AG09309 (cell line): Measurements from ENCODE around the gene FGF1.

Experiments
- DNase-seq: peaks from one replicate; pipeline ENCODE4 v3.0.0-alpha.2; 2010; ENCODE audit warnings: low read depth
- H3K4me3 ChIP-seq: 2 replicates; pipeline ENCODE4 v1.5.1; 2011; ENCODE audit warnings: mild to moderate bottlenecking, low read depth, low read length, moderate library complexity; ENCODE audit not compliant: control insufficient read depth
- TF ChIP-seq, protein P1 (sequence below): IDR thresholded peaks from 2 replicates; pipeline ENCODE4 v1.5.1; 2011; ENCODE audit warnings: mild to moderate bottlenecking, low read depth, low read length, inconsistent platforms; ENCODE audit not compliant: insufficient read depth, control insufficient read depth; ENCODE audit errors: missing control alignments

FGF1 gene

DNA sequence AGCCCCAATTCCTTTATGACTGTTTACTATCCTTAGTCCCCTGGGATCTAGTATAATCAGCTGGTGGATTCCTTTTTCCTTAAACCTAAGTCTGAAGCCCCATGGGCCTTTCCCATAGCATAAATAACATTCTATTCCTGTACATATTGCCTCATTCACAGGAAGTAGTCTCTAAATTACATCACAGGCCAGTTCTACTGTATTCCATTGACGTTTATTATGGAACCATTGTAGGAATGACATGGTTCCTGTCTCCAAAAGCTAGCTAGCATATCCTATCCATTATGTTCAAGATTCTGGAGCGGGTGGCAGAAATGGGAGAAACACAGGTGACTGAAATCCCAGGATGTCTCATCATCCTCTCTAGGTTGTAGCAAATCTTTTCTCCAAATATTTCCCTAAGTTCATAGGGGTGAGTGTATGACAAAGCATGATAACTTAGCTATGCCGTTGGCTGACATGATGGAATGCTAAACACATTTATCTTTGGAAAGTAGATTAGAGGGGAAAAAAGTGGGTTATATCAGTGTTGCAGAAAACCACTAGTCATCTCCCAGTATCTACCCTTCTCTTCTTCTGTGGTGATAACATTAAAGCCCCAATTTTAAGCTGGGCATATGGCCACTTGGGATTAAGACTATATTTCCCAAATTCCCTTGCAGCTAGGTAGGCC lies 140.1 kb downstream of the FGF1 start:
- no peak overlapping the region for H3K4me3 ChIP-seq
- no peak for DNase-seq
- TF ChIP-seq, protein P1, sequence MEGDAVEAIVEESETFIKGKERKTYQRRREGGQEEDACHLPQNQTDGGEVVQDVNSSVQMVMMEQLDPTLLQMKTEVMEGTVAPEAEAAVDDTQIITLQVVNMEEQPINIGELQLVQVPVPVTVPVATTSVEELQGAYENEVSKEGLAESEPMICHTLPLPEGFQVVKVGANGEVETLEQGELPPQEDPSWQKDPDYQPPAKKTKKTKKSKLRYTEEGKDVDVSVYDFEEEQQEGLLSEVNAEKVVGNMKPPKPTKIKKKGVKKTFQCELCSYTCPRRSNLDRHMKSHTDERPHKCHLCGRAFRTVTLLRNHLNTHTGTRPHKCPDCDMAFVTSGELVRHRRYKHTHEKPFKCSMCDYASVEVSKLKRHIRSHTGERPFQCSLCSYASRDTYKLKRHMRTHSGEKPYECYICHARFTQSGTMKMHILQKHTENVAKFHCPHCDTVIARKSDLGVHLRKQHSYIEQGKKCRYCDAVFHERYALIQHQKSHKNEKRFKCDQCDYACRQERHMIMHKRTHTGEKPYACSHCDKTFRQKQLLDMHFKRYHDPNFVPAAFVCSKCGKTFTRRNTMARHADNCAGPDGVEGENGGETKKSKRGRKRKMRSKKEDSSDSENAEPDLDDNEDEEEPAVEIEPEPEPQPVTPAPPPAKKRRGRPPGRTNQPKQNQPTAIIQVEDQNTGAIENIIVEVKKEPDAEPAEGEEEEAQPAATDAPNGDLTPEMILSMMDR, result no peak

DNA sequence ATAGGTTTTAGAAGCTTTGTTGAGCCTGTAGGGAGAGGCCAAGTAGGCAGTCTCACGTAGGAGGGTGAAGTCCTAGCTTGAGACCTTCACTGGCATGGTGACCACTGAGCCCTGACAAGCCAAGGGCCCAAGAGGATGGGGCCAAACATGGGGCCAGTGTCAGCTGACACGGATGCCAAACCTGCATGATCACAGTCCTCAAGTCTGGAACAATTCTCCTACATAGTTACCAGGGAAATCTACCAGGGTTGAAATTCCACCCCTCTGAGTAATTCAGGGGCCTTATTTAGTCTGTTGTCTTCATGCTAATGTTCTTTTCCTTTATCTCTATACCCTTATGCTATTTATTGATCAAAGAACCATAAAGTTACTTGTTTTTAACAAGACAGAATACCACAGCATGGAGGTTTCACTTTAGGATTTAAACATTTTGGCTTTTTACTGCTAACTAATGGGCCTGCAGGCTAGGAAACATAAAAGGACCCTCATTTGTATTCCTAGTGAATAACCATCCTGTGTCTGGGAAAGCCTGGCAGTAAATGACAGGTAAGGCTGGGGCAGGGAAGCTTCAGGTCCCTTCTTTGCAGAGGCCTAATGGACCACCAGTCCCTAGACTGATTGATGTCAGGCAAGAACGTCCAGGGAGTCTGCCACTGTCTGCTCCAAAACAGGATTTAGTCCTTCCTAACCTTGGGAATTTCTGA lies 140.8 kb downstream of the FGF1 start:
- no peak overlapping the region for H3K4me3 ChIP-seq
- no peak for DNase-seq
- TF ChIP-seq, protein P1, result no peak

DNA sequence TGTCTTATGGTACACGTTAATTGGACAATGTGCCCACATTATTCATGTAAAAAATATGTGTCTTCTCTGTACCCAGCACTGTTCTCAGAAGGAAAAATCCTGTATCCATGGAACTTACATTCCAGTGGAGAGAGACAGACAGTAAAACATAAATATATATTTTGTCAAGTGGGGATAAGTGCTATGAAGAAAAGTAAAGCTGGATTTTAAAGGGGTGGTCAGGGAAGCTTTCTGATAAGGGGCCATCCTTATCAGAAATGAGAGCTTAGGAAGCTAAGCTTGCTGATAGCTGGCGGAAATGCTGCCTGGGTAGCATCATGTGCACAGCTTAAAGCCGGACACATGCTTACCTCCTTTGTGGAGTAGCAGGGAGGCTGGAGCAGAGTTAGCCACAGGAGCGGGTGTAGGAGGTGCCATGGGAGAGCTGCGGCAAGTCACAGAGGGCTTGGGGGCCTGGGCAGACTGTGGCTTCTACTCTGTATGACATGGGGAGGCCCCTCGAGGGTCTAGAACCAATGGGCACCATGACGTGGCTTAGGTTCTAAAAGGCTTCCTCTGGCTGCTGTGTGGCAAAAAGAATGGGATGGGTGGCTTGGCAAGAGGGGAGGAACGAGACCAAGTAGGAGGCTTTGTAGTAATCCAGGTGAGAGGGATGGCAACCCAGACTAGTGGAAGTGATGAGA lies 141.7 kb downstream of the FGF1 start:
- TF ChIP-seq, protein P1, result no peak
- no peak overlapping the region for H3K4me3 ChIP-seq
- DNase-seq, result no peak

DNA sequence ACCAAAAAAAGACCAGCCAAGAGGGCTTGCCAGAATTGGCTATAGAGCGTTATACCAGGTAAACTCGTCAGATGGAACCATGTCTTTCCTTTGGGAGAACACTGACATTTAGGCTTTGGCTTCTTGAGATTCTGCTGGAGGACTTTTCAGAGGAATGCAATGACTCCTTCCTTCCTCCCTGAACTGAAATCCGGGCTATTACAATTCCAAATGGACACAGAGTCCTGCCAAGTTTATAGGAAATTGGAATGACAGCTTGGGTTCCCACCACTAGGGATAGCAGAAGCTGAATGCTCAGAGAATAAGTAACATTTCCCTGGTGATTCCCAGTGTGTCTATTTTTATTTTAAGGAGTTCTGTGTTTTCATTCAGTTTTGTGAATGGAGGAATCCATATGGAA lies 143.0 kb downstream of the FGF1 start:
- no peak overlapping the region for H3K4me3 ChIP-seq
- no peak for DNase-seq
- TF ChIP-seq, protein P1, result no peak
